Activated CD4-positive, alpha-beta T cell treated with anti-CD3 and anti-CD28 coated beads, Interleukin-2, amount 50 U/mL, for 24 hours (primary cell): ENCODE measurements around the gene OR13A1.
"Not testable (repeated sequence)": the region's sequence is repeated elsewhere in the genome, so short reads cannot be mapped to it uniquely, and the experiment has no call there.

Experiments used
- DNase-seq, 2 donors: peaks; one replicate each; pipeline ENCODE4 v3.0.0-alpha.2; 2020; ENCODE audit warnings: low read depth in 1 of 2, low spot score in 1 of 2

Gene OR13A1, protein sequence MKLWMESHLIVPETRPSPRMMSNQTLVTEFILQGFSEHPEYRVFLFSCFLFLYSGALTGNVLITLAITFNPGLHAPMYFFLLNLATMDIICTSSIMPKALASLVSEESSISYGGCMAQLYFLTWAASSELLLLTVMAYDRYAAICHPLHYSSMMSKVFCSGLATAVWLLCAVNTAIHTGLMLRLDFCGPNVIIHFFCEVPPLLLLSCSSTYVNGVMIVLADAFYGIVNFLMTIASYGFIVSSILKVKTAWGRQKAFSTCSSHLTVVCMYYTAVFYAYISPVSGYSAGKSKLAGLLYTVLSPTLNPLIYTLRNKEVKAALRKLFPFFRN

DNA sequence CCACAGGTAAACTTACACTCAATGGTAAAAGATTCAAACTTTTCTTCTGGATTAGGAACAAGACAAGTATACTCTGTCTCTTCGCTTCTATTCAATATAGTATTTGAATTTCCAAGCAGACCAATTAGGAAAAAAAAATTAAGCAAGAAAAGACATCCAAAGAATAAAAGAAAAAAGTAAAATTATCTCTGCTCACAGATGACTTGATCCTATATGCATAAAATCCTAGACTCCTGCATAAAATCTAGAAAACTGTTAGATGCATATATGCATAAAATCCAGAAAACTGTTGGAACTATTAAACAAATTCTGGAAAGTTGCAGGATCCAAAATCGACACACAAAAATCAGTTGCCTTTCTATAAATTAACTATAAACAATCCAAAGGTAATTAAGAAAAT, at the start of gene OR13A1:
TSS of gene OR13A1 (minus strand) at position 101 of the 400 bp plus-strand sequence. CDS start 11,186 bp downstream, outside the sequence.
- no peak for DNase-seq

DNA sequence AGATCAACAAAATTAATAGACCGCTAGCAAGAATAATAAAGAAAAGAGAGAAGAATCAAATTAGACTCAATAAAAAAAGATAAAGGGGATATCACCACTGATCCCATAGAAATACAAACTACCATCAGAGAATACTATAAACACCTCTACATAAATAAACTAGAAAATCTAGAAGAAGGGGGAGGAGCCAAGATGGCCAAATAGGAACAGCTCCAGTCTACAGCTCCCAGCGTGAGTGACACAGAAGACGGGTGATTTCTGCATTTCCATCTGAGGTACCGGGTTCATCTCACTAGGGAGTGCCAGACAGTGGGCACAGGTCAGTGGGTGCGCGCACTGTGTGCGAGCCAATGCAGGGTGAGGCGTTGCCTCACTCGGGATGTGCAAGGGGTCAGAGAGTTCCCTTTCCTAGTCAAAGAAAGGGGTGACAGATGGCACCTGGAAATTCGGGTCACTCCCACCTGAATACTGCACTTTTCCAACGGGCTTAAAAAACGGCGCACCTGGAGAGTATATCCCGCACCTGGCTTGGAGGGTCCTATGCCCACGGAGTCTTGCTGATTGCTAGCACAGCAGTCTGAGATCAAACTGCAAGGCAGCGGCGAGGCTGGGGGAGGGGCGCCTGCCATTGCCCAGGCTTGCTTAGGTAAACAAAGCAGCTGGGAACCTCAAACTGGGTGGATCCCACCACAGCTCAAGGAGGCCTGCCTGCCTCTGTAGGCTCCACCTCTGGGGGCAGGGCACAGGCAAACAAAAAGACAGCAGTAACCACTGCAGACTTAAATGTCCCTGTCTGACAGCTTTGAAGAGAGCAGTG, 46.8 kb upstream of the OR13A1 start:
- not testable (repeated sequence) for DNase-seq

DNA sequence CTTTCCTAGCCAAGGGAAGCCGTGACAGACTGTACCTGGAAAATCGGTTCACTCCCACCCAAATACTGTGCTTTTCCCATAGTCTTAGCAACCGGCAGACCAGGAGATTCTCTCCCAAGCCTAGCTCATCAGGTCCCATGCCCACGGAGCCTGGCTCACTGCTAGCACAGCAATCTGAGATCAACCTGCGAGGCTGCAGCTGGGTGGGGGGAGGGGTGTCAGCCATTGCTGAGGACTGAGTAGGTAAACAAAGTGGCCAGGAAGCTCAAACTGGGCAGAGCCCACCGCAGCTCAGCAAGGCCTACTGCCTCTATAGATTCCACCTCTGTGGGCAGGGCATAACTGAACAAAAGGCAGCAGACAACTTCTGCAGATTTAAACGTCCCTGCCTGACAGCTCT, 43.6 kb upstream of the OR13A1 start:
- not testable (repeated sequence) for DNase-seq

DNA sequence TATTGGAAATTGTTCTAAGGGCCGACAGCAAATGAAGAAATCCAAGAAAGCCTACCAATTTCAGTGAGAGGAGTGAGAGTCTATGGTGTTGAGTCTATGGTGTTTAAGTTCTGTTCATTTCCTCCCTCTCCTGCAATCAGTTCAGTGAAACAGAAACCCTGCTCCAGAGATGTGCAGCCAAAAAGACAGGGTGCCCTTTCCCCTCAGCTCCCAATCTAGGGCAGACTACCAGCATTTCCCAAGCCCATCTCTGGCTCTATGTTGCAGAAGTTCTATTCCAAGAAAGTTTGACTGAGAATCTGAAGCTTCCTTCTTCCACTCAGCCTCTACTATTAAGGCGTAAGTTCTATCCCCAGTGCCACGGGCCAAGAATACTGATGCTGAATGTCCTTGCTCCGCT, 40.1 kb upstream of the OR13A1 start:
- DNase-seq: no peak

DNA sequence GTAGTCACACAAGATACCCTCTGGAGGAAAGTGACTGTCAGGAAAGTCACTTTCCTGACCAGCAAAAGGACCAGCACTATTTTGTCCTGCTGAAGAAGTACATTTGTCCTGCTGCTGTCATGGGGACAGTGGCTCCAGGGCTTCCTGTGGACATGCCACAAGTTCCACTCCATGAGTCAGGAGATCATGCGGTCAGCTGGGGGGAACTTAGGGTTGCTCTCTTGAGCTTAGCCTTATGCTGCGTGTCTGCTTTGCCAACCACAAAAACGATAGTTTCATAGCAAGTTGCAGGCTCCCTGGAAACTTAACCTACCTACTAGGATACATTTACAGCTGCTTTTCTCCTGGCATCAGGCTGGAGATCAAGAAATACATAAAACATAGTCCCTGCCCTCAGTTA, 38.9 kb upstream of the OR13A1 start:
- no peak for DNase-seq

DNA sequence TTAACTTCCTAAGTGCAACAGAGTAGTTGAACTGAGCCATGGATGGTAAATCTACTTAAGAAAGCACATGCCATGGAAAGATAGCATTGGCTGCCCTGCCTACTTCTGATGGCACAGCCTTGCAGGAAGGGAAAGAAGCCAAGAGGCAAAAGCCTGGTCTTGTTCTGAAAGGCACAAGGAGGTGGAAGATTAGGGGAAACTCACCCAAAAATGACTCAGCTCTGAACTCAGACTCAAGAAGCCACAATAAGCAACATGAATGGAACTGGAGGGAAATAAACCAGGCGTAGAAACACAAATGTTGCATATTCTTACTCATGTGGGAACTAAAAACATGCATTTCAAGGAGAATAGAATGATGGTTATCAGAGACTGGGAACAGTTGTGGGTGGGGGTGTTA, 37.8 kb upstream of the OR13A1 start:
- no peak for DNase-seq

DNA sequence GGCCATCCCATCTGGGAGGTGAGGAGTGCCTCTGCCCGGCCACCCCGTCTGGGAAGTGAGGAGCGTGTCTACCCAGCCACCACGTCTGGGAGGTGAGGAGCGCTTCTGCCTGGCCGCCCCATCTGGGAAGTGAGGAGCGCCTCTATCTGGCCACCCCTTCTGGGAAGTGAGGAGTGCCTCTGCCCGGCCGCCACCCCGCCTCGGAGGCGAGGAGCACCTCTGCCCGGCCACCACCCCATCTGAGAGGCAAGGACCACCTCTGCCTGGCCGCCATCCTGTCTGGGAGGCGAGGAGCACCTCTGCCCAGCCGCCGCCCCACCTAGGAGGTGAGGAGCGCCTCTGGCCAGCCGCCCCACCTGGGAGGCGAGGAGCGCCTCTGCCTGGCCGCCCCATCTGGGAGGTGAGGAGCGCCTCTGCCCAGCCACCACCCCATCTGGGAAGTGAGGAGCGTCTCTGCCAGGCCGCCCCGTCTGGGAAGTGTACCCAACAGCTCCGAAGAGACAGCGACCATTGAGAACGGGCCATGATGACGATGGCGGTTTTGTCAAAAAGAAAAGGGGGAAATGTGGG, 32.9 kb upstream of the OR13A1 start:
- not testable (repeated sequence) for DNase-seq

DNA sequence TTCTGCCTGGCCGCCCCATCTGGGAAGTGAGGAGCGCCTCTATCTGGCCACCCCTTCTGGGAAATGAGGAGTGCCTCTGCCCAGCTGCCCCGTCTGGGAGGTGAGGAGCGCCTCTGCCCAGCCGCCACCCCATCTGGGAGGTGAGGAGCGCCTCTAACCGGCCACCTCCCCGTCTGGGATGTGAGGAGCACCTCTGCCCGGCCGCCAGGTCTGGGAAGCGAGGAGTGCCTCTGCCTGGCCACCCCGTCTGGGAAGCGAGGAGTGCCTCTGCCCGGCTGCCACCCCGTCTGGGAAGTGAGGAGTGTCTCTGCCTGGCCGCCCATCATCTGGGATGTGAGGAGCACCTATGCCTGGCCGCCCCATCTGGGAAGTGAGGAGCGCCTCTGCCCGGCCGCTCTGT, 32.1 kb upstream of the OR13A1 start:
- not testable (repeated sequence) for DNase-seq

DNA sequence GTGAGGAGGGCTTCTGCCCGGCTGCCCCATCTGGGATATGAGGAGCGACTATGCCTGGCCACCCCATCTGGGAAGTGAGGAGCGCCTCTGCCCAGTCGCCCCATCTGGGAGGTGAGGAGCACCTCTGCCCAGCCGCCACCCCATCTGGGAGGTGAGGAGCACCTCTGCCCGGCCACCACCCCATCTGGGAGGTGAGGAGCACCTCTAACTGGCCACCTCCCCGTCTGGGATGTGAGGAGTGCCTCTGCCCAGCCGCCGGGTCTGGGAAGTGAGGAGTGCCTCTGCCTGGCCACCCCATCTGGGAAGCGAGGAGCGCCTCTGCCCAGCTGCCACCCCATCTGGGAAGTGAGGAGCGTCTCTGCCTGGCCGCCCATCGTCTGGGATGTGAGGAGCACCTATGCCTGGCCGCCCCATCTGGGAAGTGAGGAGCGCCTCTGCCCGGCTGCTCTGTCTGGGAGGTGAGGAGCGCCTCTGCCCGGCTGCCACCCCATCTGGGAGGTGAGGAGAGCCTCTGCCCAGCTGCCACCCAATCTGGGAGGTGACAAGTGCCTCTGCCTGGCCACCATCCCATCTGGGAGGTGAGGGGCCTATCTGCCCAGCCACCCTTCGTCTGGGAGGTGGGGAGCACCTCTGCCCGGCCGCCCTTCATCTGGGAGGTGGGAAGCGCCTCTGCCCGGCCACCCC, 31.4 kb upstream of the OR13A1 start:
- DNase-seq: not testable (repeated sequence)

DNA sequence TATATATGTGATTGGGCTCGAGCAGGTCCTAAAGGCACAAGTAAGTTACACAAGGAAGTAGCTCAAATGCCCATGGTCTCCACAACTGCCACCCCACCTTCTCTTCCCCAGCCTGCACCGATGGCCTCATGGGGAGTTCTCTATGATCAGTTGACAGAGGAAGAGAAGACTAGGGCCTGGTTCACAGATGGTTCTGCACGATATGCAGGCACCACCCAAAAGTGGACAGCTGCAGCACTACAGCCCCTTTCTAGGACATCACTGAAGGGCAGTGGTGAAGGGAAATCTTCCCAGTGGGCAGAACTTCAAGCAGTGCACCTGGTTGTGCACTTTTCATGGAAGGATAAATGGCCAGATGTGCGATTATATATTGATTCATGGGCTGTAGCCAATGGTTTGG, 25.0 kb upstream of the OR13A1 start:
- not testable (repeated sequence) for DNase-seq

DNA sequence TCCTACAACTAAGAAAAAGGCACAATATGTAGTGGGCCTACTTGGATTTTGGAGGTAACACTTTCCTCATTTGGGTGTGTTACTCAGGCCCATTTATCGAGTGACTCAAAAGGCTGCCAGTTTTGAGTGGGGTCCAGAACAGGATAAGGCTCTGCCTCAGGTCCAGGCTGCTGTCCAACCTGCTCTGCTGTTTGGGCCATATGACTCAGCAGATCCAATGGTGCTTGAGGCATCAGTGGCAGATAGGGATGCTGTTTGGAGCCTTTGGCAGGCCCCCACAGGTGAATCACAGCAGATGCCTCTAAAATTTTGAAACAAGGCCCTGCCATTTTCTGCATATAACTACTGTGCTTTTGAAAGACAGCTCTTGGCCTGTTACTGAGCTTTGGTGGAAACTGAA, 24.5 kb upstream of the OR13A1 start:
- no peak for DNase-seq

DNA sequence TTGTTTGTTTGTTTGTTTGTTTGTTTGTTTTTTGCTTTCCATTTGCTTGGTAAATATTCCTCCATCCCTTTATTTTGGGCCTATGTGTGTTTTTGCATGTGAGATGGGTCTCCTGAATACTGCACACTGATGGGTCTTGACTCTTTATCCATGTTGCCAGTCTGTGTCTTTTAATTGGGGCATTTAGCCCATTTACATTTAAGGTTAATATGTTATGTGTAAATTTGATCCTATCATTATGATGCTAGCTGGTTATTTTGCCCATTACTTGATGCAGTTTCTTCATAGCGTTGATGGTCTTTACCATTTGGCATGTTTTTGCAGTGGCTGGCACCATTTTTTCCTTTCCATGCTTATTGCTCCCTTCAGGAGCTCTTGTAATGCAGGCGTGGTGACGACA, 16.4 kb upstream of the OR13A1 start:
- DNase-seq: not testable (repeated sequence)

DNA sequence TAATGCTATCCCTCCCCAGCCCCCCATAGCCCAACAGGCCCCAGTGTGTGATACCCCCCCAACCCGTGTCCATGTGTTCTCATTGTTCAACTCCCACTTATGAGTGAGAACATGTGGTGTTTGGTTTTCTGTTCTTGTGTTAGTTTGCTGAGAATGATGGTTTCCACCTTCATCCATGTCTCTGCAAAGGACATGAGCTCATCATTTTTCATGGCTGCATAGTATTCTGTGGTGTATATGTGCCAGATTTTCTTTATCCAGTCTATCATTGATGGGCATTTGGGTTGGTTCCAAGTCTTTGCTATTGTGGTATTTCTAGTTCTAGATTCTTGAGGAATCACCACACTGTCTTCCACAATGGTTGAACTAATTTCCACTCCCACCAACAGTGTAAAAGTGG, 11.5 kb upstream of the OR13A1 start:
- DNase-seq: not testable (repeated sequence)

DNA sequence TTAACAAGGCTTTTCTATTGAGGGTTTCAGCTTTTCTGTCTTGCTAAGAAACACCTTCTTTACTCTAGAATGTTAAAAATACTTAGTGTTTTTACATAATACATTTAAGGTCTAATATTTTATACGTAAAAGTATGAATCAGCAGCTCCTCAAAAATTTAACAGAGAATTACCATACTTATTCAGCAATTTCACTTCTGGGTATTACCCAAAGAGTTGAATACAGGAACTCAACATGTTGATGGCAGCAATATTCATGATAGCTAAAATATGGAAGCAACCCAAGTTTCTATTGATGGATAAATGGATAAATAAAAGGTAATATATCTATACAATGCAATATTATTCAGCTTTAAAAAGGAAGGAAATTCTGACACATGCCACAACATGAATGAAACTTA, 9.7 kb upstream of the OR13A1 start:
- DNase-seq: no peak

DNA sequence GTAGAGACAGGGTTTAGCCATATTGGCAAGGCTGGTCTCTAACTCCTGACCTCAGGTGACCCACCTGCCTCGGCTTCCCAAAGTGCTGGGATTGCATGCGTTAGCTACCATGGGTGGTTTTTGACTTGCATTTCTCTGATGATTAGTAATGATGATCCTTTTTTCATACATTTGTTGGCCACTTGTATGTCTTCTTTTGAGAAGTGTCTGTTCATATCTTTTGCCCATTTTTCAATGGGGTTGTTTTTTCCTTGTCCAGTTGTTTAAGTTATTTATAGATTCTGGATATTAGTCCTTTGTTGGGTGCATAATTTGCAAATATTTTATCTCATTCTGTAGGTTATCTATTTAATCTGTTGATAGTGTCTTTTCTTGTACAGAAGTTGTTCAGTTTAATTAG, 4.3 kb upstream of the OR13A1 start:
- no peak for DNase-seq

DNA sequence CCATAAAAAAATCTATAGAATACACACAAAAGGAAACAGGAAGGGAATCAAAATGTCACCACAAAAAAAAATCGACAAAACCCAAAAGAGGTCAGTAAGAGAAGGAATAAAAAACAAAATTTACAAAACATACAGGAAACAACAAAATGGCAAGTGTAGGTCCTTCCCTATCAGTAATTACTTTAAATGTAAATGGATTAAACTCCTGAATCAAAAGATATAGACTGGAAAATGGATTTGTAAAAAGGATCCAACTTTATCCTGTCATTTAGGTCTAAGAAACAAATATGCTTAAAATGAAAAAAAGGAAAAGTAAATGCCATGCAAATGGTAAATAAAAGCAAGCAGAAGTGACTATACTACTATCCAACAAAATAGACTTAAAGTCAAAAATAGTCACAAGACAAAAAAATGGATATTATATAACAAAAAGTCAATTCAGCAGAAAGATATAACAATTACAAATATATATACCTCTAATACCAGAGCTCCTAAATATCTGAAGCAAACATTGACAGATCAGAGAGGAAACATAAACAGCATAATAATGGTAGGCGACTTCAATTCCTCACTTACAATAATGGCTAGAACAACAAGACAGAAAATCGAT, 2.0 kb downstream of the OR13A1 start:
- DNase-seq: no peak

DNA sequence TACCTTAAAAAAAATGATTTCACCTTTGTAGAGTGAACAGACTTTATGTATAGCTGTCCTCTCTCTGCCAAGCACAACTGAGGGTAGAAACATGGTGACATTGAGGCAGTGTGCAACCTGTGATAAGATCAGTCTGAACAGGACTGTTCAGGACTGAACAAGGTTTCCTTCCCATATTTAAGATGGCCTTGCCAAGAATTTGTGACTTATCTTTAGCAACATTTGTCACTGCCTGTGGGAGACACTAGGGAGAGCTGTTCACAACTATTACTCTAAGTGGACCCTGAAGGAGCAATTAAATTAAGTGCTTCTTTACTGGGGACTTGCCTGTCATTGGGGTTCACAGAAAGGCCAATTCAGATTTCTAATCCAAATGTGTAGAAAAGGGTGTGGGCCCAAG, 6.7 kb downstream of the OR13A1 start:
- DNase-seq: no peak

DNA sequence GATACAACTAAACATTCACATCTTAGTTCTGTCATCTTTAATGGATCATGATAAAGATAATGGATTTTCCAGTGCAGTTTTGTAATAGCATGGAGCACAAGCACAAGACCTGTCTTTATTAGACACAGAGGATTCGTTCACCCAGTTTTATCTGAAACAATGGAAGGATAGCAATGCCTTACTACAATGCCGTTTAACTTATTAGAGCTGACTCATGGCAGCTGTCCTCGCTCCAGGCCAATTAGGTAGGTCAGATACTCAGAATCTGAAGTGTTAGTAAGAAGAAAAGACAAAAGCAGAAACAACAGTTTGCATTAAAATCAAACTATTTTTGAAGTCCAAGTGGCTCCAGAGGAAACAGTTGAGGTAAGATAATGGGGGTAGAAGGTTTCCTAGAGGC, 12.8 kb downstream of the OR13A1 start:
- no peak for DNase-seq

DNA sequence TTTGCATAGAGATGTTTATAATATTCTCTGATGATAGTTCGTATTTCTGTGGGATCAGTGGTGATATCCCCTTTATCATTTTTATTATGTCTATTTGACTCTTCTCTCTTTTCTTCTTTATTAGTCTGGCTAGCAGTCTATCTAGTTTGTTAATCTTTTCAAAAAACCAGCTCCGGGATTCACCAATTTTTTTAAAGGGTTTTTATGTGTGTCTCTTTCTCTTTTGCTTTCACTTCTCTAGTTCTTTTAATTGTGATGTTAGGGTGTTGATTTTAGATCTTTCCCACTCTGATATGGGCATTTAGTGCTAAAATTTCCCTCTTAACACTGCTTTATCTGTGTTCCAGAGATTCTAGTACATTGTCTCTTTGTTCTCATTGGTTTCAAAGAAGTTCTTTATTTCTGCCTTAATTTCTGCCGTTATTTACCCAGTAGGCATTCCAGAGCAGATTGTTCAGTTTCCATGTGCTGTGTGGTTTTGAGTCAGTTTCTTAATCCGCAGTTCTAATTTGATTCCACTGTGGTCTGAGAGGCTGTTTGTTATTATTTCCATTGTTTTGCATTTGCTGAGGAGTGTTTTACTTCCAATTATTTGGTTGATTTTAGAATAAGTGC, 17.0 kb downstream of the OR13A1 start:
- not testable (repeated sequence) for DNase-seq

DNA sequence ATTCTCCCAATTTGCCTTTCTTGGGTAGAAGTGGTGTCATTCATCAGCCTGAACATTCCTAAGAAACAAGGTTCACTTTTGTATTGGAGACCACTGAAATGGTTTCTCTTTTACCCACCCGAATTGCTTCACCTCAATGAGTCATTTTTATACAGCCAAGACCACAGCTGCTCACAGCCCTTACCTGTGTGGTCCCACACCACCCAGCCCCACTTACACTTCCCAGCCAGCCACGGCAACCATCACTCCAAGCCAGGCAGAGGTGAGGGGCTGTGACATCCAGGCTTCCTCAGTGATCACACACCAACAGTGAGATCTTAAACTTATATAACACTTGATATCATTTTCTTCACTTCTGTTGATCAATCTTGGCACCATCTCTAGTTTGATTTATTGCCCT, 20.7 kb downstream of the OR13A1 start:
- no peak for DNase-seq

DNA sequence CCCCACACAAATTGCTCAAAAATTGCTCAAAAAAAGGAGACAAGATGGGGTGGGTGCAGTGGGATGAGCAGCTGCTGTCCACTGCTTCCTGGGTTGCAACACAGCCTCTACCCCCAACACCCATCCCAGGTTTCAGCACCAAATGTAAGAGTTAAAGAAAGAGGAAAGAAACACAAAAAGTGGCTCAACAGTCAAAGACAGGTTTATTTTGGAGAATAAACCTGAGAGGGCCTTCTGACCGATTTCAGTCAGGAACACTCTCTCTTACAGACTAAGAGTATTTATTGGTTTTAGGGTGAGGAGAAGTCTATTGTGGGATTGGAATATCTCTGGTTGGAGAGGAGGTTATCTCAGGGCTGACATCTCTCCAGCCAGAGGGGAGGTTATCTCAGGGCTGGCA, 28.4 kb downstream of the OR13A1 start:
- no peak for DNase-seq
